Thoracic aorta (tissue), 2 donors: Measurements from ENCODE around the gene SMG7. TPM values are rescaled to one million over a fixed set of nuclear protein-coding genes. Genes with fewer than 3 reads are reported as not detected.

Source experiments
- ATAC-seq: fragments of 150-250 bp; one replicate; pipeline ENCODE4 v1.8.0; 2017; ENCODE audit warnings: low read depth; ENCODE audit not compliant: insufficient number of reproducible peaks, low FRiP score
- DNase-seq: peaks from one replicate; pipeline ENCODE4 v3.0.0-alpha.2; 2020; ENCODE audit warnings: low spot score
- H3K27ac ChIP-seq, 2 donors: fragments of 200-600 bp; sonication (generic); 1 replicate in 1 of 2; 2 replicates in 1 of 2; pipeline ENCODE4 v1.5.1; 2016; ENCODE audit warnings: mild to moderate bottlenecking in 2 of 2, moderate library complexity in 2 of 2
- H3K27me3 ChIP-seq: fragments of 200-600 bp; sonication (generic); replicated peaks from 2 replicates; pipeline ENCODE4 v1.6.0; 2016; ENCODE audit warnings: mild to moderate bottlenecking; ENCODE audit not compliant: insufficient read depth
- H3K36me3 ChIP-seq: fragments of 200-600 bp; sonication (generic); one replicate; pipeline ENCODE4 v1.5.1; 2016
- H3K4me1 ChIP-seq, 2 donors: fragments of 200-600 bp; sonication (generic); 1 replicate in 1 of 2; 2 replicates in 1 of 2; pipeline versions ENCODE4 v1.5.1 to v1.6.0; 2016; ENCODE audit warnings: low read depth in 2 of 2, mild to moderate bottlenecking in 1 of 2; ENCODE audit not compliant: control insufficient read depth in 1 of 2
- H3K4me3 ChIP-seq: fragments of 200-600 bp; sonication (generic); 2 replicates; pipeline ENCODE4 v1.5.1; 2016; ENCODE audit warnings: mild to moderate bottlenecking
- H3K9me3 ChIP-seq: fragments of 200-600 bp; sonication (generic); 2 replicates; pipeline ENCODE4 v1.5.1; 2016
- CTCF ChIP-seq: fragments of 200-600 bp; sonication (generic); IDR thresholded peaks from one replicate; pipeline ENCODE4 v1.5.1; 2019; ENCODE audit warnings: antibody characterized with exemption
- total RNA-seq, 2 donors: library from RNA; depleted of rRNA; stranded (reverse); fragments of >200 nt; gene quantifications; one replicate each; pipeline versions ENCODE4 v1.1.0 to v1.2.3, GENCODE V29; 2016

The SMG7 gene
- total RNA-seq, 2 donors from 2014 or later = 29.8 to 41.9 TPM

- DNase-seq (no peak), ATAC-seq (no peak)
- Histone ChIP-seq H3K9me3 (no peaks in the 10 kb centered on the region), H3K36me3 (no peaks in the 10 kb centered on the region), H3K27me3 (no peaks in the 10 kb centered on the region), H3K27ac (no peak overlapping the region), H3K4me1 (peaks cover 17 to 33% of the 10 kb centered on the region in 2 donors), H3K4me3 (no peak overlapping the region)
- TF ChIP-seq CTCF = no peak
Measured at GRCh38 chr1:183584147-183584546, 111.8 kb downstream of the SMG7 start.

DNA sequence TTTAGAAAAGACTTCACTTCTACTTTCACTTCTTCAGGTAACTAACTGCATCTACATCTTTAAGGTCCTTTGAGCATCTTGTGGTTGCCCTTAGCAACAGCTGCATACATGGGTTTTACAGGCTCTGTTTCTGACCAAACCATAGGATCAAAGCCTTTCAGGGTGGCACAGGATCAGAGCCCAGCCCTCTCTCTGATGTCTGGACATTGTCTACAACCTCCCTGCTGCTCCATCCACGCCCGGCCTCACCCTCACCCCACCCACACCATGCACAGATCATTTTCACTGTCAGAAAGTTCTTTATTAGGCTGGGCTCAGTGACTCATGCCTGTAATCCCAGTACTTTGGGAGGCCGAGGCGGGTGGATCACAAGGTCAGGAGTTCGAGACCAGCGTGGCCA is 112.7 kb downstream of the SMG7 start:
- Histone ChIP-seq H3K4me1 (peaks cover 16 to 28% of the 10 kb centered on the region in 2 donors), H3K27me3 (no peaks in the 10 kb centered on the region), H3K4me3 (no peak overlapping the region), H3K9me3 (no peaks in the 10 kb centered on the region), H3K36me3 (no peaks in the 10 kb centered on the region), H3K27ac (no peak overlapping the region)
- no peak for ATAC-seq
- no peak for DNase-seq
- no peak for TF ChIP-seq CTCF

DNA sequence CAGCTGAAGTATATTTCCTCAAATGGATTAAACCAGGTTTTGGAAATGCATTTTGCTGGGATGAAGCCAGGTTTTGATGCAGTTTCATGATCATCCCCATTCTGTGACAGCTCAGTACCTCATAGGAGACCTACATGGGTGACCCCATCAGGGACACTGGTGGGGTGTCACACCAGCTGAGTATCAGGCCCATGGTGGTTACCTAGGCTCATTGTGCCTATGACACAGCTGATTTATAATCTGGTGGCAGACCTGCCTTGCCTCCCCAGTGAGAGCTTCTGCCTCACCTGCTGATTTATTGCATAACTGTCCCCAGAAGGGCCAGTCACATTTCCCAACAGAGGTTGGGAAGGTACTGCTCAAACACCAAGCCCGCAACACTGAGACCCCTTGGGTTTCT is 114.2 kb downstream of the SMG7 start:
- ATAC-seq (no peak), DNase-seq (no peak)
- H3K27ac ChIP-seq = no peak overlapping the region
- no peaks in the 10 kb centered on the region for H3K9me3 ChIP-seq
- H3K4me3 ChIP-seq = no peak overlapping the region
- TF ChIP-seq CTCF = no peak
- no peaks in the 10 kb centered on the region for H3K27me3 ChIP-seq
- H3K4me1 ChIP-seq = peaks cover 13 to 14% of the 10 kb centered on the region in 2 donors
- H3K36me3 ChIP-seq = no peaks in the 10 kb centered on the region

DNA sequence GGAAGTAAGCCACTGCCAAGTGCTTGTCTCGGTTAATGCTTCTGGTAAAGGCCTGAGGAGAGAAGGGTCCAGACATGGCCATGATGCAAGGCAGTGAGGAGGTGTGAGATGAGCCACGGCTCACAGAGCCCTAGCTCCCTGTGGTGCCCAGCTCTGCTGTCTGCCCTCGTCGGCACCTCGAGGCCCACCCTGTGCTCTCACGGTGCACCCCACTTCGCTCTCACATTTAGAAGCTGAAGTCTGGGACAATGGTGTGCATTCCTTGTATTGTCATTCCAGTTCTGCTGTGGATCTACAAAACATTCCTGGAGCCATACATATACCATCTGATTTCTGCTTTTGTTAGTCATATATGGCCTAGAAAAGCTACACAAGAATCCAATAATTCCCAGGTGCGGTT is 114.6 kb downstream of the SMG7 start:
- H3K27me3 ChIP-seq = no peaks in the 10 kb centered on the region
- no peak overlapping the region for H3K4me3 ChIP-seq
- H3K36me3 ChIP-seq = no peaks in the 10 kb centered on the region
- peaks cover 9% of the 10 kb centered on the region in 2 donors for H3K4me1 ChIP-seq
- H3K27ac ChIP-seq = no peak overlapping the region
- no peak for TF ChIP-seq CTCF
- DNase-seq (no peak), ATAC-seq (no peak)
- no peaks in the 10 kb centered on the region for H3K9me3 ChIP-seq

GRCh38 chr1:183588827-183589226 is 116.5 kb downstream of the SMG7 start:
- ATAC-seq = no peak
- peak overlapping the region in 1 of 2 donors; percentile 5 for H3K27ac ChIP-seq
- H3K4me1 ChIP-seq = no peaks in the 10 kb centered on the region
- H3K36me3 ChIP-seq = no peaks in the 10 kb centered on the region
- peak overlapping the region; percentile 44 for H3K4me3 ChIP-seq
- no peak for DNase-seq
- H3K27me3 ChIP-seq = no peaks in the 10 kb centered on the region
- no peak for TF ChIP-seq CTCF
- H3K9me3 ChIP-seq = no peaks in the 10 kb centered on the region
